Astrocyte (in vitro differentiated cells and primary cell): ENCODE measurements around the gene ASB15. TPM values are rescaled to one million over a fixed set of nuclear protein-coding genes. Genes with fewer than 3 reads are reported as not detected.

ENCODE experiments used
- DNase-seq: peaks from one replicate; pipeline ENCODE4 v3.0.0-alpha.2; 2010; ENCODE audit warnings: low read depth
- FAIRE-seq: peaks from 2 replicates; lab custom pipeline; 2011; peaks lifted over from hg19 to GRCh38; lab: Jason Lieb, UNC
- H2AFZ ChIP-seq: 2 replicates; pipeline ENCODE4 v1.6.0; 2012; ENCODE audit warnings: low read depth, low read length, inconsistent platforms
- H3K27ac ChIP-seq: 2 replicates; pipeline ENCODE4 v1.5.1; 2011; ENCODE audit warnings: low read depth, low read length, inconsistent platforms
- H3K27me3 ChIP-seq: 2 replicates; pipeline ENCODE4 v1.6.0; 2011; ENCODE audit warnings: low read length, inconsistent platforms; ENCODE audit not compliant: insufficient read depth
- H3K36me3 ChIP-seq: 2 replicates; pipeline ENCODE4 v1.5.1; 2011; ENCODE audit warnings: low read length, inconsistent platforms; ENCODE audit not compliant: insufficient read depth
- H3K4me1 ChIP-seq: 2 replicates; pipeline ENCODE4 v1.5.1; 2011; ENCODE audit warnings: low read length, inconsistent platforms; ENCODE audit not compliant: insufficient read depth
- H3K4me2 ChIP-seq: 2 replicates; pipeline ENCODE4 v1.6.0; 2012; ENCODE audit warnings: low read length, inconsistent platforms
- H3K4me3 ChIP-seq: 2 replicates; pipeline ENCODE4 v1.5.1; 2011; ENCODE audit warnings: low read depth, mild to moderate bottlenecking, low read length, inconsistent platforms; ENCODE audit not compliant: insufficient read depth
- H3K79me2 ChIP-seq: 2 replicates; pipeline ENCODE4 v1.6.0; 2012; ENCODE audit warnings: mild to moderate bottlenecking, low read length, inconsistent platforms; ENCODE audit not compliant: insufficient read depth
- H3K9ac ChIP-seq: 2 replicates; pipeline ENCODE4 v1.6.0; 2012; ENCODE audit warnings: mild to moderate bottlenecking, low read length, inconsistent platforms
- H3K9me3 ChIP-seq: 2 replicates; pipeline ENCODE4 v1.5.1; 2012; ENCODE audit warnings: low read depth, mild to moderate bottlenecking, low read length, inconsistent platforms; ENCODE audit not compliant: insufficient read depth
- H4K20me1 ChIP-seq: 2 replicates; pipeline ENCODE4 v1.6.0; 2012; ENCODE audit warnings: low read length, inconsistent platforms; ENCODE audit not compliant: insufficient read depth
- H3K27ac Mint-ChIP-seq: one replicate; pipeline ENCODE4 v1.8.0; 2021; ENCODE audit warnings: mild to moderate bottlenecking, mixed read lengths; ENCODE audit not compliant: unreplicated experiment
- H3K27me3 Mint-ChIP-seq: one replicate; pipeline ENCODE4 v1.8.0; 2021; ENCODE audit warnings: low read depth, mixed read lengths; ENCODE audit not compliant: unreplicated experiment
- H3K36me3 Mint-ChIP-seq: one replicate; pipeline ENCODE4 v1.8.0; 2021; ENCODE audit warnings: low read depth, mixed read lengths; ENCODE audit not compliant: unreplicated experiment
- H3K4me1 Mint-ChIP-seq: one replicate; pipeline ENCODE4 v1.8.0; 2021; ENCODE audit warnings: low read depth, mixed read lengths; ENCODE audit not compliant: unreplicated experiment
- H3K4me3 Mint-ChIP-seq: one replicate; pipeline ENCODE4 v1.8.0; 2021; ENCODE audit warnings: mild to moderate bottlenecking, moderate library complexity, mixed read lengths; ENCODE audit not compliant: unreplicated experiment
- H3K9me3 Mint-ChIP-seq: one replicate; pipeline ENCODE4 v1.8.0; 2021; ENCODE audit warnings: mild to moderate bottlenecking, mixed read lengths; ENCODE audit not compliant: unreplicated experiment
- EZH2 ChIP-seq: IDR thresholded peaks from 2 replicates; pipeline ENCODE4 v1.6.1; 2012; ENCODE audit warnings: mild to moderate bottlenecking, low read length, inconsistent platforms; ENCODE audit not compliant: insufficient read depth
- total RNA-seq: library from RNA; stranded (reverse); gene quantifications from 2 replicates; pipeline ENCODE4 v1.2.1, GENCODE V29; 2021
- TF ChIP-seq, protein P1 (sequence below): IDR thresholded peaks from 2 replicates; pipeline ENCODE4 v1.5.1; 2011; ENCODE audit warnings: low read depth, mild to moderate bottlenecking, inconsistent platforms, low read length, moderate library complexity; ENCODE audit not compliant: insufficient read depth

Gene ASB15
- total RNA-seq, 1 donor from 2014 or later: not detected

DNA sequence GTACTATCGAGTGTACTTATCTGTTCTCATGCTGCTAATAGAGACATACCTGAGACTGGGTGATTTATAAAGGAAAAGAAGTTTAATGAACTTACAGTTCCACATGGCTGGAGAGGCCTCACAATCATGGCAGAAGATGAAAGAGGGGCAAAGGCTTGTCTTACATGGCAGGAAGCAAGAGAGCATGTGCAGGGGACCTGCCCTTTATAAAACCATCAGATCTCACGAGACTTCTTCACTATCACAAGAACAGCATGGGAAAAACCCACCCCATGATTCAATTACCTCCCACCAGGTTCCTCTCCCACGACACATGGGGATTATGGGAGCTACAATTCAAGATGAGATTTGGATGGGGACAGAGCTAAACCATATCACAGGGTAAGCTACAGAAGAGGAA is 48.5 kb upstream of the ASB15 start:
- Histone ChIP-seq H3K79me2 (peaks cover 41% of the 10 kb centered on the region), H2AFZ (no peak overlapping the region), H3K36me3 (peaks cover 10% of the 10 kb centered on the region), H3K4me3 (no peak overlapping the region), H3K27ac (no peak overlapping the region), H3K9me3 (no peaks in the 10 kb centered on the region), H3K4me2 (no peak overlapping the region), H3K4me1 (no peaks in the 10 kb centered on the region), H4K20me1 (no peaks in the 10 kb centered on the region), H3K9ac (no peak overlapping the region), H3K27me3 (no peaks in the 10 kb centered on the region)
- Mint-ChIP-seq H3K36me3 (peaks cover 3% of the 10 kb centered on the region), H3K4me1 (no peaks in the 10 kb centered on the region), H3K4me3 (no peak overlapping the region), H3K27me3 (no peaks in the 10 kb centered on the region), H3K27ac (no peak overlapping the region), H3K9me3 (peaks cover 2% of the 10 kb centered on the region)
- DNase-seq: no peak
- TF ChIP-seq EZH2: no peak
- TF ChIP-seq, protein P1, sequence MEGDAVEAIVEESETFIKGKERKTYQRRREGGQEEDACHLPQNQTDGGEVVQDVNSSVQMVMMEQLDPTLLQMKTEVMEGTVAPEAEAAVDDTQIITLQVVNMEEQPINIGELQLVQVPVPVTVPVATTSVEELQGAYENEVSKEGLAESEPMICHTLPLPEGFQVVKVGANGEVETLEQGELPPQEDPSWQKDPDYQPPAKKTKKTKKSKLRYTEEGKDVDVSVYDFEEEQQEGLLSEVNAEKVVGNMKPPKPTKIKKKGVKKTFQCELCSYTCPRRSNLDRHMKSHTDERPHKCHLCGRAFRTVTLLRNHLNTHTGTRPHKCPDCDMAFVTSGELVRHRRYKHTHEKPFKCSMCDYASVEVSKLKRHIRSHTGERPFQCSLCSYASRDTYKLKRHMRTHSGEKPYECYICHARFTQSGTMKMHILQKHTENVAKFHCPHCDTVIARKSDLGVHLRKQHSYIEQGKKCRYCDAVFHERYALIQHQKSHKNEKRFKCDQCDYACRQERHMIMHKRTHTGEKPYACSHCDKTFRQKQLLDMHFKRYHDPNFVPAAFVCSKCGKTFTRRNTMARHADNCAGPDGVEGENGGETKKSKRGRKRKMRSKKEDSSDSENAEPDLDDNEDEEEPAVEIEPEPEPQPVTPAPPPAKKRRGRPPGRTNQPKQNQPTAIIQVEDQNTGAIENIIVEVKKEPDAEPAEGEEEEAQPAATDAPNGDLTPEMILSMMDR: no peak
- no peak for FAIRE-seq

DNA sequence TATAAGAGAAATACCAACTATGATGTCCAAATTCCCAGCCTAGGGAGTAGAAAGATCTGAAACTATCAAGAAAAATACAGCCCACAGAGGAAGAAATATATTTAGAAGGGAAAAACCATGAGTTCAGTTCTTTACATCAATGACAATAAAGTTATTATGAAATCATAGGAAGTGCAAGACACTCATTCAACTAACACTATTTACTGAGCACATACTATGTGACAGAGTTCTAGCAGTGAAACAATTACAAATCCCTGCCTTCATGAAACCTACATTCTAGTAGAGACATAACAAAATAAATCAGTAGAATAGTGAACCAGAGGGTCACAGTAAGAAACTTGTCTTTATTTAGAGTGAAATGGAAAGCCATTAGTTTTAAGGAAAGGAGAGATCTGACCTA is 46.1 kb upstream of the ASB15 start:
- H3K36me3 Mint-ChIP-seq: peaks cover 3% of the 10 kb centered on the region
- H3K9me3 Mint-ChIP-seq: peaks cover 2% of the 10 kb centered on the region
- TF ChIP-seq EZH2: no peak
- TF ChIP-seq, protein P1: no peak
- no peak overlapping the region for H3K4me2 ChIP-seq
- no peaks in the 10 kb centered on the region for H3K36me3 ChIP-seq
- no peaks in the 10 kb centered on the region for H4K20me1 ChIP-seq
- no peak overlapping the region for H2AFZ ChIP-seq
- no peak for FAIRE-seq
- no peak overlapping the region for H3K27ac ChIP-seq
- no peaks in the 10 kb centered on the region for H3K4me1 ChIP-seq
- no peaks in the 10 kb centered on the region for H3K27me3 Mint-ChIP-seq
- H3K9me3 ChIP-seq: no peaks in the 10 kb centered on the region
- H3K27me3 ChIP-seq: no peaks in the 10 kb centered on the region
- peaks cover 41% of the 10 kb centered on the region for H3K79me2 ChIP-seq
- no peaks in the 10 kb centered on the region for H3K4me1 Mint-ChIP-seq
- no peak overlapping the region for H3K4me3 Mint-ChIP-seq
- no peak overlapping the region for H3K9ac ChIP-seq
- no peak overlapping the region for H3K4me3 ChIP-seq
- H3K27ac Mint-ChIP-seq: no peak overlapping the region
- no peak for DNase-seq

DNA sequence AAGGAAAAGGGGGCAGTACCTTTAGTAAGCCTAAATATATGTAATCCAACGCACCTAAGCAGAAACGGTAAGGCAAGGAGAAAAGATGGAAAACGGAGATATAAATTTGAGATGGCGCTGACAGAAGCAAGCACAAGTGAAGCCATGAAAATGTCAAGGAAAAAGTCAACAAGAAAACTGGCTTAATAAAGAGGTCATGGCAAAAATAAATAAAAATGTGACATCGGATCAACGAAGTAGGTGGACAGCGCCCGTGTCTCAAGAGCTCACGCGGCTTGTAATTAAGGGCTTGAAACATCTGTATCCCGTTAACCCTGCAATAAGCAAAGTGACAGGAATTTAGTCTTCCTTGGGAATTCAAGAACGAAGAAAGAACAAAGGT is 44.6 kb upstream of the ASB15 start:
- no peak for FAIRE-seq

More for the DNA sequence above, 44.6 kb upstream of the ASB15 start:
- Mint-ChIP-seq H3K9me3 (peaks cover 2% of the 10 kb centered on the region), H3K4me1 (no peaks in the 10 kb centered on the region), H3K27me3 (no peaks in the 10 kb centered on the region), H3K36me3 (peaks cover 3% of the 10 kb centered on the region), H3K4me3 (no peak overlapping the region), H3K27ac (no peak overlapping the region)
- peaks cover 38% of the 10 kb centered on the region for H3K79me2 ChIP-seq
- DNase-seq: no peak
- H3K27me3 ChIP-seq: no peaks in the 10 kb centered on the region
- TF ChIP-seq, protein P1: no peak
- no peak for TF ChIP-seq EZH2
- peak overlapping the region; percentile 94 for H3K9ac ChIP-seq
- H2AFZ ChIP-seq: peak overlapping the region; percentile 90
- H3K4me3 ChIP-seq: peak overlapping the region; percentile 98
- no peaks in the 10 kb centered on the region for H4K20me1 ChIP-seq
- H3K36me3 ChIP-seq: no peaks in the 10 kb centered on the region
- peak overlapping the region; percentile 93 for H3K27ac ChIP-seq
- peak overlapping the region; percentile 85 for H3K4me2 ChIP-seq
- H3K9me3 ChIP-seq: no peaks in the 10 kb centered on the region
- no peaks in the 10 kb centered on the region for H3K4me1 ChIP-seq
